Ovary (tissue), 9 donors: Measurements from ENCODE around the gene ASCL2. TPM values are rescaled to one million over a fixed set of nuclear protein-coding genes. Genes with fewer than 3 reads are reported as not detected.

Experiments used
- DNase-seq, 5 donors: peaks; one replicate each; pipeline ENCODE4 v3.0.0-alpha.2; 2019 to 2020
- H3K27ac ChIP-seq, 2 donors: fragments of 200-600 bp; one replicate each; pipeline versions ENCODE4 v1.5.1 to v1.8.0; 2019 to 2022
- H3K27me3 ChIP-seq: fragments of 200-600 bp; one replicate; pipeline ENCODE4 v1.8.0; 2022
- H3K36me3 ChIP-seq: fragments of 200-600 bp; sonication (generic); one replicate; pipeline ENCODE4 v1.5.1; 2019
- H3K4me1 ChIP-seq: one replicate; pipeline ENCODE4 v1.8.1; 2013; ENCODE audit warnings: mild to moderate bottlenecking, moderate library complexity; ENCODE audit not compliant: insufficient read depth
- H3K4me3 ChIP-seq: fragments of 200-600 bp; sonication (generic); one replicate; pipeline ENCODE4 v1.5.1; 2017
- H3K9me3 ChIP-seq, 2 donors: fragments of 200-600 bp in 1 of 2; sonication (generic) in 1 of 2; one replicate each; pipeline versions ENCODE4 v1.5.1 to v1.8.1; 2013 to 2019; ENCODE audit warnings: mild to moderate bottlenecking in 1 of 2, moderate library complexity in 1 of 2
- CTCF ChIP-seq, 3 donors: fragments of 450-650 bp in 2 of 3; fragments of 200-600 bp in 1 of 3; IDR thresholded peaks; one replicate each; pipeline versions ENCODE4 v1.5.1 to v1.8.0; 2016 to 2022; ENCODE audit warnings: antibody characterized with exemption in 3 of 3, mild to moderate bottlenecking in 1 of 3
- EP300 ChIP-seq: sonication (generic); formaldehyde crosslinking; IDR thresholded peaks from one replicate; pipeline ENCODE4 v1.6.1; 2017; ENCODE audit warnings: antibody characterized with exemption
- POLR2A ChIP-seq: fragments of 450-650 bp; IDR thresholded peaks from one replicate; pipeline ENCODE4 v1.6.1; 2017; ENCODE audit warnings: antibody characterized with exemption, mild to moderate bottlenecking, moderate library complexity
- WGBS, 3 donors: extraction: QIAGEN DNeasy Blood & Tissue Kit in 1 of 3; methylation state at CpG; one replicate each; pipeline versions ENCODE4 v1.1.5 to v1.1.7; 2013 to 2017; 5-methylcytosine and 5-hydroxymethylcytosine counted together
- intact Hi-C, 4 donors: fragments of 100-400 bp; cut with DNase I; formaldehyde crosslinking; loops; one replicate each; pipeline versions ENCODE4 v1.11.0 to v1.15.1; 2022 to 2023
- polyA plus RNA-seq, 2 donors: library from polyadenylated mRNA; stranded (reverse); fragments of 200-250 nt in 1 of 2; fragments of 350-450 nt in 1 of 2; fragmentation: Illumina TruSeq in 1 of 2; extraction: RNeasy Lipid Tissue Mini Kit (QIAGEN cat#74804) in 1 of 2; gene quantifications; one replicate each; pipeline ENCODE4 v1.2.3, GENCODE V29; 2013 to 2014
- total RNA-seq, 7 donors: library from RNA; depleted of rRNA in 2 of 7; stranded (reverse); fragments of >200 nt in 2 of 7; fragmentation: NEBNext Ultra II Directional in 3 of 7; extraction: Animal tissue kit (Norgen Biotek cat#: 25700) in 3 of 7; gene quantifications; one replicate each; pipeline versions ENCODE4 v1.1.0 to v1.2.4, GENCODE V29; 2016 to 2023
- donor health status: DM: no; HTN: no; CAD: no; lungs with moderate emphysema.
- donor health status: DM: no; HTN: no; CAD: no.
- donor health status: Bipolar disorder and iron deficiency.
- donor health status: DM: yes; HTN: yes; CAD: no.
- donor health status: DM: no; HTN: no; CAD: no.
- donor health status: DM: yes; HTN: yes; CAD: no.

ASCL2 gene
- total and polyA plus RNA-seq, 9 donors = 0.10 to 1.3 (median 0.24) TPM

- Histone ChIP-seq H3K9me3 (no peaks in the 10 kb centered on the region), H3K4me3 (no peak overlapping the region), H3K36me3 (no peaks in the 10 kb centered on the region), H3K27ac (no peak overlapping the region), H3K4me1 (no peaks in the 10 kb centered on the region), H3K27me3 (no peaks in the 10 kb centered on the region)
- no peak for DNase-seq
- intact Hi-C loops = no loop called here
- TF ChIP-seq EP300 = no peak
- TF ChIP-seq CTCF (IDR thresholded peaks at IDR 0.05) = no peak
- TF ChIP-seq POLR2A = no peak
- WGBS, 3 donors = 94 to 97% (median 95%) methylated on average over 1 of the region's 1 CpG
Observed at GRCh38 chr11:2224254-2224653, 46.1 kb downstream of the ASCL2 start.

GRCh38 chr11:2223153-2223794 is 47.1 kb downstream of the ASCL2 start:
- no peaks in the 10 kb centered on the region for H3K27me3 ChIP-seq
- H3K36me3 ChIP-seq = no peaks in the 10 kb centered on the region
- H3K9me3 ChIP-seq = no peaks in the 10 kb centered on the region
- H3K4me1 ChIP-seq = no peaks in the 10 kb centered on the region
- WGBS, 3 donors = 55 to 68% (median 66%) methylated on average over 5 of the region's 5 CpGs
- DNase-seq = no peak
- H3K27ac ChIP-seq = no peak overlapping the region
- intact Hi-C loops = no loop called here
- no peak for TF ChIP-seq CTCF (IDR thresholded peaks at IDR 0.05)
- no peak for TF ChIP-seq EP300
- TF ChIP-seq POLR2A = no peak
- H3K4me3 ChIP-seq = no peak overlapping the region

GRCh38 chr11:2222451-2222850 is 47.9 kb downstream of the ASCL2 start:
- DNase-seq = no peak
- Histone ChIP-seq H3K9me3 (no peaks in the 10 kb centered on the region), H3K27me3 (no peaks in the 10 kb centered on the region), H3K4me3 (no peak overlapping the region), H3K36me3 (no peaks in the 10 kb centered on the region), H3K4me1 (no peaks in the 10 kb centered on the region), H3K27ac (no peak overlapping the region)
- intact Hi-C loops = no loop called here
- TF ChIP-seq EP300 = no peak
- TF ChIP-seq CTCF (IDR thresholded peaks at IDR 0.05) = no peak
- no peak for TF ChIP-seq POLR2A
- WGBS, 3 donors = 41 to 52% (median 51%) methylated on average over 4 of the region's 4 CpGs

- no peak for TF ChIP-seq POLR2A
- no peak for TF ChIP-seq CTCF (IDR thresholded peaks at IDR 0.05)
- TF ChIP-seq EP300 = no peak
- no peaks in the 10 kb centered on the region for H3K4me1 ChIP-seq
- no peaks in the 10 kb centered on the region for H3K36me3 ChIP-seq
- no peak for DNase-seq
- intact Hi-C loops = no loop called here
- H3K4me3 ChIP-seq = no peak overlapping the region
- H3K27ac ChIP-seq = no peak overlapping the region
- WGBS, 3 donors = 74 to 80% (median 77%) methylated on average over 1 of the region's 1 CpG
- no peaks in the 10 kb centered on the region for H3K9me3 ChIP-seq
- no peaks in the 10 kb centered on the region for H3K27me3 ChIP-seq
Observed at GRCh38 chr11:2221591-2221990, 48.8 kb downstream of the ASCL2 start.
